Neutrophil (primary cell): Measurements from ENCODE around the gene CYBA.

Source experiments
- H3K27ac ChIP-seq: fragments of 200-600 bp; sonication (generic); 2 replicates; pipeline ENCODE4 v1.5.1; 2016; ENCODE audit warnings: mild to moderate bottlenecking, moderate library complexity
- H3K27me3 ChIP-seq: fragments of 200-600 bp; sonication (generic); 2 replicates; pipeline ENCODE4 v1.6.0; 2016; ENCODE audit warnings: mild to moderate bottlenecking
- H3K36me3 ChIP-seq: fragments of 200-600 bp; sonication (generic); 2 replicates; pipeline ENCODE4 v1.5.1; 2017
- H3K4me1 ChIP-seq, 2 experiments: fragments of 200-600 bp in 1 of 2; sonication (generic) in 1 of 2; 1 replicate in 1 of 2; 2 replicates in 1 of 2; pipeline versions ENCODE4 v1.5.1 to v1.6.1; 2013 to 2016; ENCODE audit warnings: low read depth in 1 of 2, low read length in 1 of 2, mild to moderate bottlenecking in 1 of 2, moderate library complexity in 1 of 2; ENCODE audit not compliant: control insufficient read depth in 1 of 2, insufficient read depth in 1 of 2
- H3K4me3 ChIP-seq, 2 experiments: fragments of 200-600 bp in 1 of 2; sonication (generic) in 1 of 2; 1 replicate in 1 of 2; 2 replicates in 1 of 2; pipeline ENCODE4 v1.5.1; 2013 to 2016; ENCODE audit warnings: low read depth in 1 of 2, low read length in 1 of 2, mild to moderate bottlenecking in 1 of 2, moderate library complexity in 1 of 2
- H3K9me3 ChIP-seq: fragments of 200-600 bp; sonication (generic); 2 replicates; pipeline ENCODE4 v1.5.1; 2016
- TF ChIP-seq, protein P1 (sequence below): fragments of 200-600 bp; sonication (generic); IDR thresholded peaks from 2 replicates; pipeline ENCODE4 v1.5.1; 2016; ENCODE audit warnings: antibody characterized with exemption

The CYBA gene

DNA sequence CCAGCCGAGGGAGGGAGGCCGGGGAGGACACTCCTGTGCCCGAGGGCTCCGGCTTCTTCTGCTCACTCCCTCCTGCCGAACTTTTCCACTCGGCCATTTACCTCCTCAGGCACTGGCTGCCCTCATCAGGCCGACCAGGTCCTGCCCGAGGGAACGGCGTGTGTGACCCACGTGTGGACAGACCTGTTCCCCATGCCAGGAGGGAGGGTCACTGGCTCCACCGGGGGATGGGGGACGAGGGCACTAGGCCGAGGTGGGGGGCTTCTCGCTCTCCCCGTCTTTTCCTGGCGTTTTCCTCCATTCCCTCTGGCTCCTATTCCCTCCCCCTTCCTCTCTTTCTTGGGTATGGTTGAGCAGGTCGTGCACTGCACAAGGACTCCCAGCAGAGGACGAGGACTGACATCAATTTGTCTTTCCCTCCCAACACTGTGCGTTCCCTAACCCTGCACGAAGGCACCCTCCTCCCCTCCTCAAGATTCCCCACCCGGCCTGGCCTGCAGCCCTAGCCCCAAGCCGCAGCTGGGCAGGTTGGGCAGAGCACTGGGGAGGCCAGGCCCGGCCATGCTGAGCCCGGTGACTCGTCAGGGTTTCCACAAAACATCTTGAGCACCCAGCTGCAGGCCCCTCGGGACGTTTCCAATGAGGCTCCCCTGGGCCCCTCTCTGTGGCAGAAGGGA is 15.7 kb downstream of the CYBA start:
- Histone ChIP-seq H3K27ac (peak overlapping the region; percentile 9), H3K27me3 (peaks cover 64% of the 10 kb centered on the region), H3K9me3 (no peaks in the 10 kb centered on the region), H3K4me1 (peaks cover 28 to 34% of the 10 kb centered on the region in 2 experiments), H3K36me3 (peaks cover 25% of the 10 kb centered on the region), H3K4me3 (peak overlapping the region; percentile 51 to 63)
- TF ChIP-seq, protein P1, sequence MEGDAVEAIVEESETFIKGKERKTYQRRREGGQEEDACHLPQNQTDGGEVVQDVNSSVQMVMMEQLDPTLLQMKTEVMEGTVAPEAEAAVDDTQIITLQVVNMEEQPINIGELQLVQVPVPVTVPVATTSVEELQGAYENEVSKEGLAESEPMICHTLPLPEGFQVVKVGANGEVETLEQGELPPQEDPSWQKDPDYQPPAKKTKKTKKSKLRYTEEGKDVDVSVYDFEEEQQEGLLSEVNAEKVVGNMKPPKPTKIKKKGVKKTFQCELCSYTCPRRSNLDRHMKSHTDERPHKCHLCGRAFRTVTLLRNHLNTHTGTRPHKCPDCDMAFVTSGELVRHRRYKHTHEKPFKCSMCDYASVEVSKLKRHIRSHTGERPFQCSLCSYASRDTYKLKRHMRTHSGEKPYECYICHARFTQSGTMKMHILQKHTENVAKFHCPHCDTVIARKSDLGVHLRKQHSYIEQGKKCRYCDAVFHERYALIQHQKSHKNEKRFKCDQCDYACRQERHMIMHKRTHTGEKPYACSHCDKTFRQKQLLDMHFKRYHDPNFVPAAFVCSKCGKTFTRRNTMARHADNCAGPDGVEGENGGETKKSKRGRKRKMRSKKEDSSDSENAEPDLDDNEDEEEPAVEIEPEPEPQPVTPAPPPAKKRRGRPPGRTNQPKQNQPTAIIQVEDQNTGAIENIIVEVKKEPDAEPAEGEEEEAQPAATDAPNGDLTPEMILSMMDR: no peak

DNA sequence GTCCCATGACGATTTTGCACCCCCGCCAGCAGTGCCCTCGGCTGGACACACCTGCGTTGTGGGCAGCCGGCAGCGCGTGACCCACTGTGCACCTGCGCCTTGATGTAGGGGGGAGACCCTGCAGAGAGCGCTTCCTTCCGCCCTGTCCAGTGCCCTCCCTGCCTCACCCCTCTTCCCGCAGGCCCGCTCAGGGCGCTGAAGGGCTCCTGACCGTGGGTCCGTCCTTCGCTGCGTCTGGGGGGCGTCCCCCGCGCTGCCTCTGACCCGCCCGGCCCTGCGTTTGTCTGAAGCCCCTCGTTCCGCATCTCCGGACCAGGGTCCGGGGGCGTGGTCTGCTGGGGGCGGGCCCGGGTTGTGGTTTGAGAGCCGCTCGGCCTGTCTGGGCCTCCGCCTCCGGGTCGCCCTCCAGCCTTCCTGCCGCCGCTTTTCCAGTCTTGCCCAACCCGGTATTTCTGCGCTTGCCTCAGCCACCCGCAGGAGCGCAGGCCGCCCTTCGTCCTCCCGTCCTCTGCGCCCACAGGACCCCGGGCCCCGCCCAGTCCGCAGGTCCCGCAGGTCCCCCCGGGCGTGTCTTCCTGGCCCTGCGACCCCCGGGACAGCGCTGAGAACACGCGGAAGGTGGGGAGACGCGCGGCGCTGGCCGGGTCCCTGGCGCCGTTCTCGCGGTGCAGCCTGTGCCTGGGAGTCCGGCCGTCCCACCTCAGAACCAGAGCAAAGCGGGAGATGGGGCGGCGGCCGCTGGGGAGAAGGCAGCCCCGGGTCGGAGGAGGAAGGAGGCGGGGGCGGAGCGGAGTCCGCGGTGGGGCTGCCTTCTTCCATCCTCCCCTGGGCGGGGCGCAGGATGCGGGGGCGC is 16.5 kb downstream of the CYBA start:
- peak overlapping the region; percentile 9 for H3K27ac ChIP-seq
- H3K27me3 ChIP-seq: peaks cover 56% of the 10 kb centered on the region
- peaks cover 33% of the 10 kb centered on the region for H3K36me3 ChIP-seq
- H3K9me3 ChIP-seq: no peaks in the 10 kb centered on the region
- H3K4me1 ChIP-seq: peaks cover 28 to 34% of the 10 kb centered on the region in 2 experiments
- TF ChIP-seq, protein P1: no peak
- H3K4me3 ChIP-seq: peak overlapping the region; percentile 51 to 63

- Histone ChIP-seq H3K27ac (peak overlapping the region; percentile 9), H3K27me3 (peaks cover 50% of the 10 kb centered on the region), H3K36me3 (peaks cover 37% of the 10 kb centered on the region), H3K4me3 (peak overlapping the region; percentile 51 to 63), H3K4me1 (peaks cover 23 to 27% of the 10 kb centered on the region in 2 experiments), H3K9me3 (no peaks in the 10 kb centered on the region)
- TF ChIP-seq, protein P1: no peak
Measured at GRCh38 chr16:88633684-88634140, 17.1 kb downstream of the CYBA start.

DNA sequence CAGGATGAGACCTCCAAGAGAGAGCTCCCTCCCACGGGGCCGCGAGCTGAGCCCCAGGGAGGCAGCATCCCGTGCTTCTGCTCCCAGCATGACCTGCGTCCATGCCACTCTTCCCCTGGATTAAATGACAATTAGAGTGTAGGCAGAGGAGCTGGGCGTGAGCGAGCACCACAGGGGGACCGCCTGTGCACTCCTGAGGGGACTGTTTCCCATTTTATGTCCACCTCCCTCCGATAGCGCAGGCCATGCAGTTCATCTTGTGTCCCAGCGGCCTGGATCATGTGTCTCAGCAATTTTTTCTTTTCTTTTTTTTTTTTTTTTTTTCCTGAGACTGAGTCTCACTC is 18.3 kb downstream of the CYBA start:
- TF ChIP-seq, protein P1: no peak
- Histone ChIP-seq H3K27me3 (peaks cover 38% of the 10 kb centered on the region), H3K9me3 (no peaks in the 10 kb centered on the region), H3K27ac (no peak overlapping the region), H3K4me1 (peaks cover 18 to 22% of the 10 kb centered on the region in 2 experiments), H3K36me3 (peaks cover 48% of the 10 kb centered on the region), H3K4me3 (no peak overlapping the region)

DNA sequence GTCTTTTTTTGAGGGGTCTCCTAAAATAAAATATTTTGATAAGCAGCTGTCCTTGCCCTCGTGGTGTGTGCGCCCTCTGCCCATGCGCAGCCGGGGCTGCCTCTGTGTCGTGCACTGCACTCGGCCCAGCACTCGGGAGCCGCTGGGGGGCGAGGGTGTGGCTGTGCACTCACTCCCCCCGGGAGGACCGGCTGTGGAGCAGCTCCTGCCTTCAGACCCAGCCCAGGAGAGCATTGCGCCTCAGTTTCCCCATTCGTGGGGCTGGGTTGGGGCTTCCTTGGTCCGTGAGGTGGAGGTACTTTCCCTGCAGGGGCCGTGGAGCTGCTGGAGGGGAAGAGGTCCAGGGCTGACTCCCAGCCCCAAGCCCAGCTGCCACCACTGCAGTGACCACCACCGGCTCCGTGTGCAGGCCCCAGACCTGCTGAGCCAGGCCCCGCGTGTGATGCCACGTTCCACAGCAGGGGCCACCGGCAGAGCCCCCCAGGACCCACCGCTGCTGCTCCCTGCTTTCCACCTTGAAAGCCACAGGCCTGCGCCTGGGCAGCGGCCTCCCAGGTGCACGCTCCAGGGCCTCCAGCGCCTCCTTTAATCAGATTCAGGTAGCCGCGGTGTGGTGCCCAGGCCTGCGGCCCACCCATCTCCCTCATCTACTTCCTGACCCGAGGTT is 18.8 kb downstream of the CYBA start:
- H3K36me3 ChIP-seq: peaks cover 53% of the 10 kb centered on the region

More for the DNA sequence above, 18.8 kb downstream of the CYBA start:
- Histone ChIP-seq H3K9me3 (no peaks in the 10 kb centered on the region), H3K4me3 (no peak overlapping the region), H3K27me3 (peaks cover 33% of the 10 kb centered on the region), H3K4me1 (peaks cover 18 to 22% of the 10 kb centered on the region in 2 experiments), H3K27ac (no peak overlapping the region)
- TF ChIP-seq, protein P1: no peak
